HS-5 (cell line): Measurements from ENCODE around the gene TUBGCP6.
"Not testable (repeated sequence)": the region's sequence is repeated elsewhere in the genome, so short reads cannot be mapped to it uniquely, and the experiment has no call there.

Experiments used
- DNase-seq: peaks from one replicate; pipeline ENCODE4 v3.0.0-alpha.2; 2012; ENCODE audit warnings: low read depth

Gene TUBGCP6

GRCh38 chr22:50209893-50210292 is 34.9 kb downstream of the TUBGCP6 start:
- DNase-seq = peak; percentile 19

GRCh38 chr22:50208939-50209892 is 35.6 kb downstream of the TUBGCP6 start:
- no peak for DNase-seq

DNA sequence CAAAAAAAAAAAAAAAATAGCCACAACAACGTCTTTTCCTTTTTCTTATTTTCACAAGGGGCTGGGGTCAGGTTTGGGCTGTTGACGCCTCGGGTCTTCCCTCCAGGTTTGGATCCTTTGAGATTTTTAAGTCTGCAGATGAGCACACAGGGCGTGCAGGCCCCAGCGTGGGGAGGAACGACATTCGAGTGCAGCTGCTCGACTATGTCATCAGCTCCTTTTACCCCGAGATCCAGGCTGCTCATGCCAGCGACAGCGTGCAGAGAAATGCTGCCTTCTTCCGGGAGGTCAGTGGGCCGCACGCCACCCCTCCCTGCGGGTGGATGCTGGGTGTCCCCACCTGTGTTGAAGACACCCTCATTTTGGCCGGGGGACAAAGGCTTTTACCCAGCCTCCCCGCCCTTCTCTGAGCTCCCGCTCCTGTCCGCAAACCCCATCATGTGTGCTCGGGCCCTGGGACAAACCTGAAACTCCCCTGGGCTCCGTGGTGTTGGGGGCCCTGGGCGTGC is 36.3 kb downstream of the TUBGCP6 start:
- no peak for DNase-seq

DNA sequence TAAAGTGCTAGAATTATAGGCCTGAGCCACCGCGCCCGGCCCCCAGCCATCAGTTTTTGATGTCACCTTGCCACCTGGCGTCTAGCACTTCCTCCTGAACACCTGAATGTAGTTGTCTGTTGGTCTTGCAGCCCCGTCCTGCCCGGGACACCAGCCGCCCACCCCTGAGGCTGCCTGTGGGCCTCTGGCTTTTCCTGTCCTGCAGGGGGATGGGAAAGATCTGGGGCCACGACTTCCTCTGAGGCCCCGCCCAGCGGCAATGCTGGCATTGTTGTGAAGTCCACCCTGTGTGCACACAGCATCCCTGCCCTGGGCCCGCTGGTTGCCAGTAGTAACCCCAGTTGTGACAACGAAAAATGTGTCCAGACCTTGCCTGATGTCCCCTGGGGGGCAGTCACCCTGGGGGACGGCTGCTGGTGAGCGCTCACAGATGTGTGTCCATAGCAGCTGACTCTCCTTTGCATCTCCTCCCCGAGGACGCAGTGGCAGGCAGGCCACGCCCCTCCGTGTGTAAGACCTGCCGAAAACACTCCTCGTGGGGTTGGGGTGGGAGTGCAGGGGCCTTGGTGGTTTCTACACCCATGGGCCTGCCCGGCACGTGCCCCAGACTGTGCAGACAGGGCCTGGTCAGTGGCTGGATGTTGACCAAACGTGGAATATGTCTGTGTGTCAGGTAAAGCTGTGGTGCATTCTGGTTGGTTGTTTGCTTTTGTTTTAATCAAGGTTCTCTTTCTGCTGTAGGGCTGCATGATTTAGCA is 37.3 kb downstream of the TUBGCP6 start:
- no peak for DNase-seq

DNA sequence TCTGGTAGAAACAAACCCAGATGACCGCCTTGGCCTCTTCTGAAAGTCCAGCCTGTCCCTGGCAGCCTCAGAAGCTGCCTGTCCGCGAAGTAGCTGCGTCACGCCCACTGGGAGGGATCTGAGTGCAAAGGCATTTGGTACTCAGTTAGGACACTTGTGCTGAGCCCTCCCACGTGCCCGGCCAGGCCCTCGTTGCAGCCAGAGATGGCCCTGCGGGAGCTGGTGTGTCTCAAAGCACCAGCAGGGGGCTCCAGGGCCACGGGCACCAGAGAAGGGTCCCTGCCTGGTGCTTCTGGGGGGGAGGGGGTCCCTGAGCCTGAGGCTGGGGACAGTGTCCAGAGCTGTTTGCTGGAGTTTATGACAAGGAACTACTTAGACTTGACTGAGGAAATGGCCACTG is 38.2 kb downstream of the TUBGCP6 start:
- no peak for DNase-seq

- DNase-seq = no peak
Observed at GRCh38 chr22:50205781-50206569, 38.8 kb downstream of the TUBGCP6 start.

DNA sequence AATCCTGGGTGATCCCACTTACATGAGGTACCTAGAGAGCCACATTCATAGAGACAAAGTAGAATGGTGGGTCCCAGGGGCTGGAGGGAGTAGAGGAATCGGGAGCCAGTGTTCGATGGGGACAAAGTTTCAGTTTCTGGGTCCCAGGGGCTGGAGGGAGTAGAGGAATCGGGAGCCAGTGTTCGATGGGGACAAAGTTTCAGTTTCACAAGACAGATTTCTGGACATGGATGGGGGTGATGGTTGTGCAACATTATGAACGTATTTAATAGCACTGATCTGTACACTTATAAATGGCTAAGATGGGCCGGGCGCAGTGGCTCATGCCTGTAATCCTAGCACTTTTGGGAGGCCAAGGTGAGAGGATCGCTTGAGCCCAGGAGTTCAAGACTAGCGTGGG is 39.8 kb downstream of the TUBGCP6 start:
- DNase-seq = not testable (repeated sequence)

GRCh38 chr22:50204571-50204970 is 40.3 kb downstream of the TUBGCP6 start:
- DNase-seq = no peak

GRCh38 chr22:50203288-50203687 is 41.5 kb downstream of the TUBGCP6 start:
- no peak for DNase-seq

DNA sequence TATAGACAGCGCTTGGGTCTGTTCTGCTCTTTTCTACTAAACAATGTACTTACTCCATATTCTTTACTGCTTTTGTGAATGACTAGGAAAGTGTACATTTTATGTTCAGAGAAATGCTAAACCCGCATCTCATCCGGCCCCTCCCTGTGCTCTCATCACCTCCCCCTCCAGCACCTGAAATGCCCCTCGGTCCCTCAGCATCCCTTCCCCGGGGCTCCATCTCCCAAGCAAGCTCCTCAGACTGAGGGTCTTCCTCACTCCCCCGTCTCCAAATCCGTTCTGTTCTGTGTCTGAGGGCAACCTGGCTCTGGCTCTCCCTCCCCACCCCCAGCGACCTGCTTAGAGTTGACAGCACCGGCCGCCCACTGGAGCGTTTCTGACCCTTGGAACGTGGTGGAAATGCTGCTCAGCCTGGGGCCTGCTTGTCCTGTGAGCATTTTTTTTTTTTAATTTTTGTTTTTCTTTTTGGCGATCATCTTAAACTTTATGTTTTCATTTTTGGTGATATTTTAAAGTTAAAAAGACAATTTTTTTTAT is 42.6 kb downstream of the TUBGCP6 start:
- no peak for DNase-seq

DNA sequence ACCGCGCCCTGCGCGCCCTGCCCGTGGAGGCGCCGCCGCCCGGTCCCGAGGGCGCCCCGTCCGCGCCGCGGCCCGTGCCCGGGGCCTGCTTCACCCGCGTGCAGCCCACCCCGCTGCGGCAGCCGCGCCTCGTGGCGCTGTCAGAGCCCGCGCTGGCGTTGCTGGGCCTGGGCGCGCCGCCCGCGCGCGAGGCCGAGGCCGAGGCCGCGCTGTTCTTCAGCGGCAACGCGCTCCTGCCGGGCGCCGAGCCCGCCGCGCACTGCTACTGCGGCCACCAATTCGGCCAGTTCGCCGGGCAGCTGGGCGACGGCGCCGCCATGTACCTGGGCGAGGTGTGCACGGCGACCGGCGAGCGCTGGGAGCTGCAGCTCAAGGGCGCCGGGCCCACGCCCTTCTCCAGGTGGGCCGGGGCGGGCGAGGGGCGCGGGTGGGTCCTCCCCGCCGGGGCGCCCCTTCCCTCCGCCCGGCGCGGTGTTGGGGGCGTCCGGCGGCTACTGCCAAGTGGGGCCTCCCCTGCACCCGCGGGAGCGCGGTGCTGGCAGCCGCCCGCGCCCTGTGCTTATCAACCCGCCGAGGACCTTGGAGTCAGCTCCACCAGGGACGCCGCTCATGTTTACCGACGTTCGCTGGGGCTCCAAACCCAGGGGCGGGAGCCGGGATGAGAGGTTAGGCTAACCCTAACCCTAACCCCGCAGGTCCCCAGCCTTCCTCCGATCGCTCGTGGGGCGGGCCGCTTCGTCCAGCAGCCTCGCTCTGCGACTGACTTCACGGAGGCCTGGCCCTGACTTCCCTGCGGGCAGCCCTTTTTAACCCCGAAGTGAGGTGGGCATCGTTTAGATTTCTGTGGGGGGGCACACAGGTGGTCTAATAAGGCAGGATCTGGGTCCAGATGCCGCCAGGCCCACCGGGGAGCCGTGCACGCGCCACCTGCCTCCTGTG is 43.4 kb downstream of the TUBGCP6 start:
- no peak for DNase-seq

GRCh38 chr22:50200461-50201190 is 44.2 kb downstream of the TUBGCP6 start, which contains the start of gene SELENOO:
TSS of gene SELENOO (plus strand) at chr22:50201011. CDS start at chr22:50201037, 26 bp downstream.
- DNase-seq = peak; percentile 51

GRCh38 chr22:50199829-50200460 is 44.9 kb downstream of the TUBGCP6 start:
- DNase-seq = no peak

DNA sequence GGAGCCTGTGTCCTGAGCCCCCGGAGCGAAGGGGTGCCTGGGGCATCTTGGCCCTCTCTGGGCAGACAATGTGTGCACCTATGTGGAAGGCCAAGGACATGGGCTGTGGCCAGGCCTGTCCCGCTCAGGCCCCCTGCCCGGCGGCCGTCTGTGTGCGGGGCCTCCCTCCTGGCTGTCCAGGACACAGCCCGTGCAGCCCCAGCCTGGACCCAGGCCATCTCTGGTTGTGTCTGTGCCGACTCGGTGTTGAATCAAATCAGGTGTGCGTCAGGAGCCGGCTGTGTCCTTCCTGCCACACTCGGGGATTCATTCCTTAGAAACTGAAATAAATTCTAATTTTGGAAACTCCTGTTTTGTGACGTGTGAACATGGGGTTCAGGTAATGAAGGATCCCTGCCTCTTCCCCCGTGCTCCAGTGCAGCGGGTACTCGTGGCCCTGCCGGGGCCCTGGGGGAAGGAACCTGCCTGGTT is 45.5 kb downstream of the TUBGCP6 start:
- no peak for DNase-seq

DNA sequence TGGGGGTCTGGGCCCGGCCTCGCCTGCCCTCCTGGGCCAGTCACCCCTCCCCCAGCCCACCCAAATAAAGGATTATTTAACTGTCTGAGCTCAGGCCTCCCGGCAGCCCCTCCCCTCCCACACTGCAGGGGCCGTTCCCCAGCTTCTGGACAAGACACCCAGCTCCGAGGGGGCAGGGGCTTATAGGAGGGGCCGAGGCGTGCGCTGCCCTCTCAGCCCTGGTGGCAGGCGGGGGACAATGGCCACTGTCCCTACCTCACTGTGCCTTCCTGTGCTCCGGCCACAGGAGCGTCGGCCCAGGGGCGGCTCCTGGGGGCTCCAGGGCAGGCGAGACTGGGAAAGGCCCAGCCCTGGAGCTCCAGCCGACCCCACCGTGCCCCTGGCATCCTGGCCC is 46.2 kb downstream of the TUBGCP6 start:
- no peak for DNase-seq

GRCh38 chr22:50197856-50198623 is 46.8 kb downstream of the TUBGCP6 start:
- no peak for DNase-seq

- no peak for DNase-seq
Observed at GRCh38 chr22:50197000-50197800, 47.6 kb downstream of the TUBGCP6 start.

GRCh38 chr22:50196256-50196655 is 48.6 kb downstream of the TUBGCP6 start:
- DNase-seq = no peak
